GM23338 (cell line): ENCODE measurements around the gene GAB2. TPM values are rescaled to one million over a fixed set of nuclear protein-coding genes. Genes with fewer than 3 reads are reported as not detected.

Experiments used
- ATAC-seq: fragments of 200-7000 bp; cut with Tn5 transposase; 3 replicates; pipeline ENCODE4 v1.9.1; 2020
- DNase-seq: peaks from one replicate; pipeline ENCODE4 v3.0.0-alpha.2; 2015; ENCODE audit warnings: low spot score
- H2AFZ ChIP-seq: fragments of 200-600 bp; sonication (generic); 2 replicates; pipeline ENCODE4 v1.8.0; 2016; ENCODE audit warnings: antibody characterized with exemption, mild to moderate bottlenecking, moderate library complexity
- H3F3A ChIP-seq: fragments of 200-600 bp; sonication (generic); replicated peaks from 2 replicates; pipeline ENCODE4 v1.8.0; 2017; ENCODE audit warnings: antibody characterized with exemption, mixed run types, low read depth
- H3K27ac ChIP-seq: fragments of 200-600 bp; sonication (generic); 2 replicates; pipeline ENCODE4 v1.6.1; 2016; ENCODE audit warnings: low read depth
- H3K27me3 ChIP-seq: fragments of 200-600 bp; sonication (generic); 2 replicates; pipeline ENCODE4 v1.8.0; 2016; ENCODE audit warnings: mild to moderate bottlenecking, mixed run types, moderate library complexity; ENCODE audit not compliant: insufficient read depth
- H3K36me3 ChIP-seq: fragments of 200-600 bp; sonication (generic); 2 replicates; pipeline ENCODE4 v1.8.0; 2016; ENCODE audit warnings: mild to moderate bottlenecking; ENCODE audit not compliant: insufficient read depth
- H3K4me1 ChIP-seq: fragments of 200-600 bp; sonication (generic); 2 replicates; pipeline ENCODE4 v1.8.0; 2016; ENCODE audit warnings: mild to moderate bottlenecking, moderate library complexity; ENCODE audit not compliant: insufficient read depth
- H3K4me2 ChIP-seq: fragments of 200-600 bp; sonication (generic); 2 replicates; pipeline ENCODE4 v1.7.1; 2017; ENCODE audit warnings: mixed run types
- H3K4me3 ChIP-seq: fragments of 200-600 bp; sonication (generic); 2 replicates; pipeline ENCODE4 v1.6.1; 2016; ENCODE audit warnings: mixed run types
- H3K79me2 ChIP-seq: fragments of 200-600 bp; sonication (generic); replicated peaks from 2 replicates; pipeline ENCODE4 v1.8.0; 2017; ENCODE audit warnings: mild to moderate bottlenecking; ENCODE audit not compliant: insufficient read depth
- H3K9me2 ChIP-seq: fragments of 200-600 bp; sonication (generic); 2 replicates; pipeline ENCODE4 v1.8.0; 2017; ENCODE audit not compliant: insufficient read depth
- H4K20me1 ChIP-seq: fragments of 200-600 bp; sonication (generic); replicated peaks from 2 replicates; pipeline ENCODE4 v1.8.0; 2017; ENCODE audit warnings: mild to moderate bottlenecking; ENCODE audit not compliant: insufficient read depth
- H3K27ac Mint-ChIP-seq: 2 replicates; pipeline ENCODE4 v1.8.0; 2020; ENCODE audit warnings: inconsistent platforms, mild to moderate bottlenecking, moderate library complexity, mixed read lengths
- H3K27me3 Mint-ChIP-seq: 3 replicates; pipeline ENCODE4 v1.8.0; 2022; ENCODE audit warnings: low read depth, mild to moderate bottlenecking, moderate library complexity, mixed read lengths, inconsistent platforms; ENCODE audit not compliant: insufficient read depth, poor library complexity
- H3K36me3 Mint-ChIP-seq: 3 replicates; pipeline ENCODE4 v1.8.0; 2021; ENCODE audit warnings: low read depth, mild to moderate bottlenecking, inconsistent platforms, moderate library complexity, mixed read lengths
- H3K4me1 Mint-ChIP-seq: 3 replicates; pipeline ENCODE4 v1.8.0; 2020; ENCODE audit warnings: mild to moderate bottlenecking, inconsistent platforms, mixed read lengths
- H3K4me3 Mint-ChIP-seq: 3 replicates; pipeline ENCODE4 v1.8.0; 2021; ENCODE audit warnings: moderate library complexity, mild to moderate bottlenecking, inconsistent platforms, mixed read lengths
- H3K9me3 Mint-ChIP-seq: 3 replicates; pipeline ENCODE4 v1.8.0; 2020; ENCODE audit warnings: moderate library complexity, mild to moderate bottlenecking, inconsistent platforms, mixed read lengths
- CREB1 ChIP-seq: fragments of 250-450 bp; sonication (Bioruptor Pico); IDR thresholded peaks from 2 replicates; pipeline ENCODE4 v1.5.0; 2020; ENCODE audit warnings: low read depth, mild to moderate bottlenecking, moderate library complexity
- CTCF ChIP-seq, 2 experiments: fragments of 200-600 bp in 1 of 2; sonication (generic) in 1 of 2; conservative IDR thresholded peaks; 2 replicates each; pipeline versions ENCODE4 v1.5.1 to v1.6.1; 2016 to 2017; ENCODE audit warnings: antibody characterized with exemption in 2 of 2, low read depth in 2 of 2, mild to moderate bottlenecking in 2 of 2, moderate library complexity in 1 of 2
- EZH2 ChIP-seq: fragments of 200-600 bp; sonication (generic); IDR thresholded peaks from one replicate; pipeline ENCODE4 v1.8.0; 2017; ENCODE audit warnings: antibody characterized with exemption, mild to moderate bottlenecking, low read depth; ENCODE audit not compliant: unreplicated experiment
- EZH2phosphoT487 ChIP-seq: fragments of 200-600 bp; sonication (generic); IDR thresholded peaks from one replicate; pipeline ENCODE4 v1.8.1; 2018; ENCODE audit warnings: antibody characterized with exemption; ENCODE audit not compliant: unreplicated experiment
- JUNB ChIP-seq: IDR thresholded peaks from one replicate; pipeline ENCODE4 v1.6.1; 2016; ENCODE audit warnings: antibody characterized with exemption; ENCODE audit not compliant: unreplicated experiment
- REST ChIP-seq: IDR thresholded peaks from one replicate; pipeline ENCODE4 v1.6.1; 2018; ENCODE audit warnings: antibody characterized with exemption; ENCODE audit not compliant: unreplicated experiment
- STAT1 ChIP-seq: IDR thresholded peaks from one replicate; pipeline ENCODE4 v1.6.1; 2016; ENCODE audit warnings: antibody characterized with exemption; ENCODE audit not compliant: unreplicated experiment
- ZNF114 ChIP-seq: fragments of 250-450 bp; sonication (Bioruptor Pico); IDR thresholded peaks from 2 replicates; pipeline ENCODE4 v1.5.0; 2020; ENCODE audit warnings: mild to moderate bottlenecking, moderate library complexity
- ZNF331 ChIP-seq: fragments of 250-450 bp; sonication (Bioruptor Pico); IDR thresholded peaks from 2 replicates; pipeline ENCODE4 v1.5.0; 2020; ENCODE audit warnings: low read depth, mild to moderate bottlenecking, moderate library complexity
- ZNF462 ChIP-seq: fragments of 250-450 bp; sonication (Bioruptor Pico); IDR thresholded peaks from 2 replicates; pipeline ENCODE4 v1.5.0; 2020; ENCODE audit warnings: mild to moderate bottlenecking, moderate library complexity
- polyA plus RNA-seq: library from polyadenylated mRNA; unstranded; fragments of >200 nt; fragmentation: Nextera tagmentation; extraction: Ambion mirVana; gene quantifications from 2 replicates; pipeline ENCODE4 v1.2.1, GENCODE V29; 2016
- total RNA-seq: library from RNA; depleted of rRNA; stranded (reverse); fragments of >200 nt; shearing (Covaris generic); gene quantifications from 2 replicates; pipeline ENCODE4 v1.2.3, GENCODE V29; 2014

GAB2 gene
- total and polyA plus RNA-seq, 2 experiments from 2014 or later: 2.0 to 10.8 TPM

- TF ChIP-seq ZNF462 (no peak), STAT1 (no peak), CTCF (conservative IDR thresholded peaks at IDR 0.05; ENCODE audit: low read depth in 2 of 2) (no peak)
These were observed 101.9 kb downstream of the GAB2 start (continued) for GRCh38 chr11:78315724-78316123.

- Mint-ChIP-seq H3K4me1 (peaks cover 18% of the 10 kb centered on the region), H3K4me3 (no peak overlapping the region)
- no peak for TF ChIP-seq EZH2
- no peak for TF ChIP-seq REST
- no peak for TF ChIP-seq CTCF (conservative IDR thresholded peaks at IDR 0.05; ENCODE audit: low read depth in 2 of 2)
- no peak for TF ChIP-seq STAT1
- TF ChIP-seq CREB1 (CRISPR knock-in tag): no peak
- no peak for TF ChIP-seq ZNF114 (CRISPR knock-in tag)
- TF ChIP-seq JUNB: no peak
- no peak for TF ChIP-seq EZH2phosphoT487
- no peak for TF ChIP-seq ZNF331
These were observed 102.9 kb downstream of the GAB2 start for GRCh38 chr11:78314762-78315161.

More at GRCh38 chr11:78314762-78315161, 102.9 kb downstream of the GAB2 start:
- Histone ChIP-seq H3K27me3 (no peaks in the 10 kb centered on the region), H3K4me3 (no peak overlapping the region), H3K4me2 (no peak overlapping the region), H2AFZ (no peak overlapping the region), H4K20me1 (no peaks in the 10 kb centered on the region), H3K79me2 (no peaks in the 10 kb centered on the region), H3K4me1 (no peaks in the 10 kb centered on the region), H3F3A (no peaks in the 10 kb centered on the region), H3K9me2 (0 out of 2 replicates have a peak, but pooled peaks cover 2% of the 10 kb centered on the region), H3K36me3 (no peaks in the 10 kb centered on the region), H3K27ac (no peak overlapping the region)
- no peak overlapping the region for H3K27ac Mint-ChIP-seq
- no peak for ATAC-seq
- H3K9me3 Mint-ChIP-seq: peaks cover 4% of the 10 kb centered on the region; the same call in 1 of the 3 replicates
- H3K27me3 Mint-ChIP-seq: peaks cover 9% of the 10 kb centered on the region
- DNase-seq: no peak
- no peaks in the 10 kb centered on the region for H3K36me3 Mint-ChIP-seq
